ENCODE data around the gene ABTB1.
A peak's percentile ranks its signal among the peaks of the same experiment; 100 is the strongest.
"Not testable (repeated sequence)": the region's sequence is repeated elsewhere in the genome, so short reads cannot be mapped to it uniquely, and the experiment has no call there.

The ABTB1 gene

GRCh38 chr3:127651516-127652172 lies 21.1 kb upstream of the ABTB1 start:
- no peak for DNase-seq

DNA sequence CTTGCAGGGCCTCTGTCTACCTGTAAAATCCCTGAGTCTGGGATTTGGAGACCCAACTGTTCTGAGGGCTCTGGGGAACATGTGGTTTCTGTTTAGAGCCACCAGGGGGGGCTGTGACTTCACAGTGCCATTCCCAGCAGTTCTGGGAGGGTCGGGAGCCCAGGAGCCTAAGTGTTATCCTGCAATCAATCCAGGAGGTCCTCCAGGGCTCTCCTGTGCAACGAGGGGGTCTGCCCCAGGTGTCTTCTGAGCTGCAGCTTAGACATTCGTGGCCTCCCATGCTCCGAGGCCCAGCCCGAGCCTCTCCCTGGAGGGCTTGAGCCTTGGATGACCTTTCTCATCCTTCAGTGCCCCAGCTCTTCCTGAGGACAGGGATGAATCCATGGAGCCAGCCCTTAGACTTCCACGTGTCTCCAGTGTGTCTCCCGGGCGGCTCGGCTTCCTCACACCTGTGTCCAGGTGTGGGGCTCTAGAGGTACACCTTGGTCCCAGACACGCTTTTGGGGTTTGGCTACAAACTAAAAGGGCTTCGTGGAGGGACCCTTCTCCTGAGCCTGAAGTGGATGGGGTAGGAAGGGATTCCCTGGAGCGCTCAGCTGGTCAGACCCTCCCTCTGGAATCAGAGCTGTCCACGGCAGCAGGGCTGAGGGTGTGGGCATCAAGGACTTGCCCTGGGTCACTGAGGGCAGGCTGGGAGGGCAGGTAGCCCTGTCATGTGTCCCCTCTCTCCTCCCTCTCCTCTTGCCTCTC lies 20.3 kb upstream of the ABTB1 start:
- peak; percentile 85 for DNase-seq

DNA sequence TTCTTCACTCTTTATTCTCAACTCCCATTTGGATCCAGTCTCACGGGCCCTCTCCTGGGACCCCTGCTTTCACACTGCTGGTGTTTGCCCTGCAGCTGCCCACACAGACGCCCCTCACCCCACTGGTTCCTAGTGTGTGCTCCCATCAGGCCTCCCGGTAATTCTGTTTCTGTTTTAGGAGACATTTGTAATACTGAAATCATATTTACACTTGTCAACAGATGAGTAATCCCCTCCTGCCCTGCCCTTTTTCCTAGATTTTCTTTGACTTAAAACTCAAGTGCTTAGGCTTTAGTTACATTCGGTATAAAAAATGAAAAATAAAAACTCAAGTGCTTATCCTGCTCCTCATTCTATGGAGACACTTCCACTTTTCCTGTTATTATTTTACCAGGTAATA lies 18.4 kb upstream of the ABTB1 start:
- DNase-seq: no peak

- not testable (repeated sequence) for DNase-seq
Measured at GRCh38 chr3:127654993-127655392, 17.8 kb upstream of the ABTB1 start.

DNA sequence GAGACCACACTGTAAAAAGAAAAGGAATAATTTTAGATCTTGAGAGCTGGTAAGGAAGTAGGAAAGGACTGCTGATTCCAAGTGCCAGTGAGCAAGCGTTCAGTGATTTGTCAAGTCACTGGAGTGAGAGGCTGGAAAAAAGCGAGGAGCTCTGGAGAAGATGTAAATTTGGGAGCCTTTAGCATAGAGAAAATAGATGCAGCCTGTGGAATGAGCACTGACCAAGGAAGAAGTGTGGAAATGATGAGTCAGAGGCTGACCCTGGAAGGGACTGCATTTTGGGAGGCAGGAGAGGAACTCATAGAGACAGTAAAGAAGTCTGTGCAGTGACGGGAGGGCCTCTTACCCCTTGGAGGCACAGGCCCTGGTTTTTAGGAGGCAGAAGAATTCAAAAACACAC lies 17.1 kb upstream of the ABTB1 start:
- peak; percentile 88 for DNase-seq

DNA sequence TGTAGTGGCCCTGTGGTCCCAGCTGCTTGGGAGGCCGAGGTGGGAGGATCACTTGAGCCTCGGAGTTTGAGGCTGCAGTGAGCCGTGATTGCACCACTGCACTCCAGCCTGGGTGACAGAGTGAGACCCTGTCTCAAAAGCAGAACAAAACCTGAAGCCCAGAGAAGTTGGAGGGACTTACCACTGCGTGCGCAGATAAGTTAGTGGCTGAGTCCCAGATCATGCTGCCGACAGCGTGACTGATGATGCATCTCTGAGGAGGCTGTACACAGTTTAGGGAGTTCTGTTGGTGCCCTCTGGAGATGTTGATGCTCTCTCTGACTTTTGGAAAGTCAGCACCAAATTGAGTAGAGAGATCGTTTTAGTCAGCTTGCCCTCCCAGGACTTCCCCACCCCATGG lies 15.8 kb upstream of the ABTB1 start:
- no peak for DNase-seq

DNA sequence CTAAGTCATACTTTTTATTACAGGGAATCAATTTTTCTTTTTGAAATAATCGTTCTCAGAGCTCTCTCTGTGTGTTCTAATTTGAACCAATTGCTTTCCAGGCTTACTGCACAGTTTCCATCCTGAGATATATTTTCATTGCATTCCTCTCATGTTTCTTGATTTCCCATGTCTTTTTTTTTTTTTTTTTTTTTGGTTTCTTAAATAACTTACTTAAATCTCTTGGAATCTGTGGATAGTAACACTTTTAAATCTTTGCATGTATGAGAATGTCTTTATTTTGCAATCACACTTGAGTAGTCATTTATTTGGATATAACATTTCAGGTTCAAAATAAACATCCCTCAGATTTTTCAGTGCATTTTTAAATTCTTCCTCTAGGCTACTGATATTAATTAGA lies 14.5 kb upstream of the ABTB1 start:
- no peak for DNase-seq

DNA sequence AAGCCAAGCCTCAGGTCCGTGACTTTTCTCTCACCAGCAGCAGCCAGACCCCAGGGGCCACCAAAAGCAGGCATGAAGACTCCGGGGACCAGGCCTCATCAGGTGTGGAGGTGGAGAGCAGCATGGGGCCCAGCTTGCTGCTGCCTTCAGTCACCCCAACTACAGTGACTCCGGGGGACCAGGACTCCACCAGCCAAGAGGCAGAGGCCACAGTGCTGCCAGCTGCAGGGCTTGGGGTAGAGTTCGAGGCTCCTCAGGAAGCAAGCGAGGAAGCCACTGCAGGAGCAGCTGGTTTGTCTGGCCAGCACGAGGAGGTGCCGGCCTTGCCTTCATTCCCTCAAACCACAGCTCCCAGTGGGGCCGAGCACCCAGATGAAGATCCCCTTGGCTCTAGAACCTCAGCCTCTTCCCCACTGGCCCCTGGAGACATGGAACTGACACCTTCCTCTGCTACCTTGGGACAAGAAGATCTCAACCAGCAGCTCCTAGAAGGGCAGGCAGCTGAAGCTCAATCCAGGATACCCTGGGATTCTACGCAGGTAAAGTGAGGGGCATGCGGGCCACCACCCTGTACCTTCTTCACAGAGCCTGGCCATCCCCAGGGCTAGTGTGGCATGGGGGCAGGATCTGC lies 12.0 kb upstream of the ABTB1 start:
- DNase-seq: no peak

GRCh38 chr3:127661600-127661999 lies 11.2 kb upstream of the ABTB1 start:
- DNase-seq: no peak

DNA sequence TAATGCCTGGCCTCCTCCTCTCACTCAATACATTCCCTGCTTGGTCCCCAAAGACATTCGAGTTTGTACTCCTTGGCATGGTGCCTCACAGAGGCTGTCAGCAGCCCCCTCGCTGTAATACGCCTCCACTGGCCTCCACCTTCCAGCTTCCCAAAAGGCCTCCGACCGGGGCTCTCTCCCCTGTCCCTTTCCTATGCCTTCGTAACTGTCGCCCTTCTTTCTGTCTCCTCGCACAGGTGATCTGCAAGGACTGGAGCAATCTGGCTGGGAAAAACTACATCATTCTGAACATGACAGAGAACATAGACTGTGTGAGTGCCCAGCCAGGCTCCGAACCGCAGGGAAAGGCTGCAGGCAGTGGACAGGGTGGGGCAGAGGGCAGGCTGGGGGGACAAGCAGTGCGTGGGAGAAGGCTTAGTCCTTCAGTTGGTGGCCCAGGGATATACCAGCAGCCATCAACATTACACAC lies 10.7 kb upstream of the ABTB1 start:
- DNase-seq: no peak

- no peak for DNase-seq
Measured at GRCh38 chr3:127663151-127663550, 9.6 kb upstream of the ABTB1 start.

DNA sequence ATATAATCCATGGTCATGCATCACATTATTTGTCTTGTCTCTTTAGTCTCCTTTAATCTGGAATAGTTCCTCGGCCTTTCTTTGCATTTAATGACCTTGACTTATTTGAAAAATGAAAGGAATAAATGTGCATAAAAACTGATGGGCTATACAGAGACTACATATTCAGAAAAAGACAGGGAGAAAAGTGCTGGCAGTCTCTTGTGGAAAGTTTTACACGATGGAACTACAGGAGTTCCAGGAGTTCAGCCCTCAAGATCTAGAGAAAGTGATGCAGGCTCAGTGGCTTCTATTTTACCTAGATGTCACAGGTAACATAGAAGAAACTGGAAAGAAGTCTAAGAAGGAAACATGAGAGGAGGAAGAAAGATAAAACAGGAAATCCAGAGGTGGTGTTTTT lies 7.6 kb upstream of the ABTB1 start:
- no peak for DNase-seq

- no peak for DNase-seq
Measured at GRCh38 chr3:127665586-127665985, 7.2 kb upstream of the ABTB1 start.

GRCh38 chr3:127666676-127667075 lies 6.1 kb upstream of the ABTB1 start:
- DNase-seq: no peak

- no peak for DNase-seq
Measured at GRCh38 chr3:127667119-127667681, 5.6 kb upstream of the ABTB1 start.

GRCh38 chr3:127668906-127669305 lies 3.8 kb upstream of the ABTB1 start:
- DNase-seq: peak; percentile 42

DNA sequence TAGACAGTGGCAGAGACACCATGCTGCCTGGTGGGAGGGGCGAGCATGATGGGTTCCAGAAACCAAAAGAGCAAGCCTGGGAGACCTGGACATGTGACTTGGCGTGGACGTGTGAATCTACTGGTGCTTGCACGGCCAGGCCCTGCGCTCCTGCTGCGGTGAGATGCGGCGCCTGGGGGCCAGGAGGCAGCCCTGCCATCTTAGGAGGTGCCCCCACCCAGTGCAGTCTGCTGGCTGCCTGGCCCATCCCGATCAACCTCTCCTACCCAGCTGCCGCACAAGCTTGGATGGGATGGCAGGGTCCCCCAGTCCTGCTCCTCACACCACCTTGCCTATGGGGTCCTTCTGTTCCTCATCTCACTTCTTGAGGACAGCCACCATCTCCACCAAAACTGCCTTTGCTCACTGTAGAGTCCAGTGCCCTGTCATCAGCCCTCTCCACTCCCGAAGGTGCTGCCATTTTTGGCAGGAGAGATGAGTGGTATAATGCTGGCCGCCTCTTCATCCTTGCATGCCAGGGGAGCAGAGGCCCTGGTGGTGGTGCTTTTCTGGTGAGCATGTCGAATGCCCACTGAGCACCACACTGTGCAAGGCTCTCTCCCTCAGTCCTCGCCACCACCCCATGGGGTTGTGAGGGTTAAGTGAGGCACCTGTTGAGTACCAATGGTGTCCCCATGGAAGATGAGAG lies 3.1 kb upstream of the ABTB1 start:
- peak; percentile 42 for DNase-seq

DNA sequence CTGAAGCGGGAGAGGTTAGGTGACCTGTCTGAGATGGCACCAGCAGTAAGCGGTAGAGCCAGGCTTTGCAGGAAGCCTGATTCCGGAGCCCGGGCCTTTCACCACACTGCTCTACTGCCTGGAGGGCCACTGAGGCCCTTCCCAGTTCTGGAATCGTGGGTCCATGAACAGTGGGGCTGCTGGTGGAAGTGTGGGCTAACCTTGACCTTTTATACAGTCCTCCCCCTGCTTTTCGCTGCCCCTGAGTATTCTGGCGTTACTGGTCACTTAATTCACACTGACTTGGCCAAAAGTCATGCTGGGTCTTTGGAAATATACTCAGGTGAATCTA lies 2.6 kb upstream of the ABTB1 start:
- no peak for DNase-seq

- peak; percentile 42 for DNase-seq
Measured at GRCh38 chr3:127670761-127671522, 1.8 kb upstream of the ABTB1 start.

- peak; percentile 49 for DNase-seq
Measured at GRCh38 chr3:127671523-127672428, 976 bp upstream of the ABTB1 start.
